GM12891 (cell line): ENCODE data around the gene CLBA1.
"Not testable (repeated sequence)": the region's sequence is repeated elsewhere in the genome, so short reads cannot be mapped to it uniquely, and the experiment has no call there.

ENCODE experiments used
- POLR2A ChIP-seq: IDR thresholded peaks from 2 replicates; pipeline ENCODE4 v1.6.1; 2011; ENCODE audit warnings: low read depth, low read length, control low read depth
- POLR2AphosphoS5 ChIP-seq: IDR thresholded peaks from 2 replicates; pipeline ENCODE4 v1.6.1; 2011; ENCODE audit warnings: low read depth, low read length, control low read depth
- TAF1 ChIP-seq: IDR thresholded peaks from 2 replicates; pipeline ENCODE4 v1.6.1; 2011; ENCODE audit warnings: low read depth, low read length, control low read depth

GRCh38 chr14:104945266-104945665 lies 40.3 kb upstream of the CLBA1 start:
- TF ChIP-seq POLR2AphosphoS5, TAF1, POLR2A: not testable (repeated sequence)
